ENCODE measurements around the gene RBFOX1. TPM values are rescaled to one million over a fixed set of nuclear protein-coding genes. Genes with fewer than 3 reads are reported as not detected.

The RBFOX1 gene
- total RNA-seq, 4 donors from 2014 or later, result 0.40 to 0.98 TPM; not detected in 2

- WGBS, 2 donors, result 69 to 71% methylated on average over 4 of the region's 4 CpGs
- Histone ChIP-seq H3K36me3 (no peaks in the 10 kb centered on the region), H3K4me3 (replicated peaks in 1 of 3) (no peak overlapping the region), H3K4me1 (no peaks in the 10 kb centered on the region), H3K9me3 (no peaks in the 10 kb centered on the region), H3K27me3 (no peaks in the 10 kb centered on the region), H3K27ac (no peak overlapping the region)
- intact Hi-C loops (cut with DNase I), result no loop called here
- no peak for DNase-seq
- TF ChIP-seq POLR2A (IDR thresholded peaks at IDR 0.05) (no peak), CTCF (IDR thresholded peaks at IDR 0.05) (no peak)
These were observed 38.6 kb upstream of the RBFOX1 start for GRCh38 chr16:7294020-7294419.

DNA sequence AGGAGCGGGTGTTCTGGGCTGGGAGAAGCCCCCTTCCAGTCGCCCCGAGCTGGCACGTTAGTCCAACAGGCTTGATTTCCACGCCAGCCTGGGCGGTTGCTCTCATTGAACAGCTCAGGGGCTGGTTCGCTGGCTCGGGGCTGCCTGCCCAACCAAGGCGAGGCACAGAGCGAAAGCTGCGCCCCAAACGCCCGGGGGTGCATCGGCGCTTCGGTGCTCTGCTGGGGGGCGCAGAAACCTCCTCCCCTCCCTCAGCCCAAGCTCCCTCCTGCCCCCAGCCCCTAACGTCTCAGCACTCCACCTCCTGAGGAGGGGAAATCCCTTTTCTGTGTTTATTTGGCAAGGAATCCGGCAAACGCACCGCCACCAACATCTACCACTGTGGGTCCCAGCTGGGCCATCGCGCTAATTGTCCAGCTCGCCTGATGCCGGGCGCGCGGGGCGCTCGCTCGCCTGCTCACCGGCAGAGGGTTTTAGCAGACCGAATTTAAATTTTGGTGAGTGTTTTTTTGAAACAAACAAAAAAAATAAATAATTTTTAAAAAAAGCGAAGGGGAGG lies 29.5 kb upstream of the RBFOX1 start:
- TF ChIP-seq CTCF (IDR thresholded peaks at IDR 0.05), result no peak
- TF ChIP-seq POLR2A (IDR thresholded peaks at IDR 0.05), result no peak
- 2 to 3% methylated on average over 26 to 33 of the region's 34 CpGs for WGBS, 2 donors
- intact Hi-C loops (cut with DNase I), result no loop called here
- Histone ChIP-seq H3K36me3 (no peaks in the 10 kb centered on the region), H3K27me3 (peaks cover 13% of the 10 kb centered on the region), H3K4me3 (replicated peaks in 1 of 3) (no peak overlapping the region), H3K27ac (no peak overlapping the region), H3K4me1 (peaks cover 6 to 11% of the 10 kb centered on the region in 2 donors), H3K9me3 (no peaks in the 10 kb centered on the region)
- peak in 1 of 2 donors; percentile 10 for DNase-seq

DNA sequence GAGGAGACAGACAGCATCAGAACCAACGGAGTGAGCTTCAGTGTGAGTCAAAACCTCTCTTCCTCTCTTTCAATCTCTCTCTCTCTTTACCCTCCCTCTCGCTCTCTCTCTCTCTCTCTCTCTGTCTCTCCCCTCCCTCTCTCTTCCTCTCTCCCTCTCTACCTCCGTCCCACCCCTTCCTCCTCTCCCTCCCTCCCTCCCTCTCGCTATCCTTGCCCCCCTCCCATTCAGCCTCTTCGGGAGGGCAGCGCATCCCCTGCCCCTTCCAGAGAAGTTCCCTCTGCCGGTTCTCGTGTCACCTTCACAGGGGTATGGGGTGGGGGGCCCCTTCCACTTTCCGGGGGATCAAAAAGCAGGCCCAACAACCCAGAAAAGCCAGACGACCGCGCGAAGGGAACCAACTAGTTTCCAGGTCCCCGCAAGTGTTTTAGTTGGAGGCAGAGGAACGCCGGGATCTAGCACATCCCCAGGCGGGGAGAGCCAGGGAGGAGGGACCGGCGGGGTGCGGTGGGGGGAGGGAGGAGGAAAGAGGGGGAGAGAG lies 28.9 kb upstream of the RBFOX1 start:
- Histone ChIP-seq H3K4me3 (replicated peaks in 1 of 3) (no peak overlapping the region), H3K9me3 (no peaks in the 10 kb centered on the region), H3K4me1 (peaks cover 6 to 11% of the 10 kb centered on the region in 2 donors), H3K27ac (no peak overlapping the region), H3K36me3 (no peaks in the 10 kb centered on the region), H3K27me3 (peaks cover 13% of the 10 kb centered on the region)
- intact Hi-C loops (cut with DNase I), result no loop called here
- 0 to 7% methylated on average over 15 to 20 of the region's 20 CpGs for WGBS, 2 donors
- no peak for TF ChIP-seq CTCF (IDR thresholded peaks at IDR 0.05)
- TF ChIP-seq POLR2A (IDR thresholded peaks at IDR 0.05), result no peak
- no peak for DNase-seq

DNA sequence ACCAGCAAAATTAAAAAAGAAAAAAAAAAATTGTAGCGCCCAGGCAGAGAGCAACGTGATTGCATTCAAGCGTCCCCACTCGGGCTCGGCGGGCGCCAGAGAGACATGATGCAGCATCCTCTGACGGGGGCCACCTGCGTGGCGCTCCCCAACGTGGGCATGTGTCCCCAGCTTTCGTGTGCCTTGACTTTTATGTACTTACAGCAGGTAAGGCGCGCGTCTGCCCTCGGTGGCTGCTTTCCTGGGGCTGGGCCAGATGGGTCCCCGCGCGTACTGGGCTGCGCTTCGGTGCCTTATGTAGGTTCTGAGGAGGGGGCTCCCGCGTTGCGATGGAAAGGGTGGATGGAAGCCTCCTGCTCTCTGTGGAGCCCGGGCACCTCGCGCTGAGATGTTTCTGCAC lies 28.4 kb upstream of the RBFOX1 start:
- no peak overlapping the region for H3K4me3 ChIP-seq (replicated peaks in 1 of 3)
- intact Hi-C loops (cut with DNase I), result no loop called here
- DNase-seq, result no peak
- no peaks in the 10 kb centered on the region for H3K9me3 ChIP-seq
- no peaks in the 10 kb centered on the region for H3K36me3 ChIP-seq
- TF ChIP-seq CTCF (IDR thresholded peaks at IDR 0.05), result no peak
- TF ChIP-seq POLR2A (IDR thresholded peaks at IDR 0.05), result no peak
- H3K4me1 ChIP-seq, result peaks cover 6 to 11% of the 10 kb centered on the region in 2 donors
- 2 to 3% methylated on average over 23 to 26 of the region's 27 CpGs for WGBS, 2 donors
- no peak overlapping the region for H3K27ac ChIP-seq
- H3K27me3 ChIP-seq, result peaks cover 13% of the 10 kb centered on the region

DNA sequence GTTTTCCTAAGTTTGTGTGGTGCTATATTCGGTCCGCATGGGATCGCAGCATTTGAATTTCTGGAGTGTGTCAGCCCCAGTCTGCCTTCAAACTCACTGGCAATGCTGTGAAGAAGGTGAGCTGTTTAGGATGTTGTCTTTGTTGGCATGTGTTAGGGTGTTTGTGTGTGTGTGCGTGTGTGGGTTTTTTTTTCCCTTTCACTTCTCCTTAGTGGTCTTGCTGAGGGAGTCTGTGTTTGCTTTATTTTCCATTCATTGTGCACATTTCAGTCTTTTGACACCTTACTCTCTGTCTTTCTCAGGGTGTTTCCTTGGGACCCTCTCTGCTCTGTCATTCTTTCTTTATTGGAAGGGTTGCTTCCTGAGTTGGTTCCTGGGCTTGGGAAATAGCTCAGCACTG lies 27.7 kb upstream of the RBFOX1 start:
- no peak for DNase-seq
- Histone ChIP-seq H3K27ac (no peak overlapping the region), H3K9me3 (no peaks in the 10 kb centered on the region), H3K4me3 (replicated peaks in 1 of 3) (no peak overlapping the region), H3K27me3 (peaks cover 13% of the 10 kb centered on the region), H3K4me1 (peaks cover 6 to 11% of the 10 kb centered on the region in 2 donors), H3K36me3 (no peaks in the 10 kb centered on the region)
- intact Hi-C loops (cut with DNase I), result no loop called here
- TF ChIP-seq POLR2A (IDR thresholded peaks at IDR 0.05) (no peak), CTCF (IDR thresholded peaks at IDR 0.05) (no peak)
- 23 to 27% methylated on average over 4 of the region's 4 CpGs for WGBS, 2 donors
